ENCODE results near the gene CLPX. TPM values are rescaled to one million over a fixed set of nuclear protein-coding genes. Genes with fewer than 3 reads are reported as not detected.
A peak's percentile ranks its signal among the peaks of the same experiment; 100 is the strongest.

The CLPX gene
- total RNA-seq, 4 donors from 2014 or later: 37.4 to 53.2 (median 39.8) TPM

DNA sequence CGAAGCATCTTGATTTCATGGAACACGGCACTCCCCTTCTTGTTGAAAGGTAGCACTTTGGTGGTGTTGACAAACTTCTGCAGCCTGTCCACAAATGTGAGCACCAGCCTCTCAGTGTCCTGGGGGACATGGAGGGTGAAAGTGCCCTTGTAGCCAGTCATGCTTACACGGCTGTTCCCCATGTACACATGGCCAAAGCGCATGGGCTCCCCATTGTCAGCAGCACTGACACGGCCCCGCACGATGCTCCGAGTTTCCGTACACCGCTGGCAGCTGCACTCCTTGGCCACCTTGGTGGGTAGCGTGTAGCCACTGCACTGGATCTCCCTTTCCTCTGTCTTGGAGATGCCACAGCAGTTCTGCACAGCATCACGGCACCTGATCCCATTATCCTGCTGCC is 13.4 kb upstream of the CLPX start:
- DNase-seq (ENCODE audit: extremely low spot score): no peak
- H3K27ac ChIP-seq (replicated peaks in 1 of 4): no peak overlapping the region
- TF ChIP-seq EP300 (IDR thresholded peaks at IDR 0.05) (no peak), POLR2AphosphoS5 (IDR thresholded peaks at IDR 0.05) (no peak), POLR2A (IDR thresholded peaks at IDR 0.05; ENCODE audit: low read depth) (no peak)
- TF ChIP-seq, protein P1, sequence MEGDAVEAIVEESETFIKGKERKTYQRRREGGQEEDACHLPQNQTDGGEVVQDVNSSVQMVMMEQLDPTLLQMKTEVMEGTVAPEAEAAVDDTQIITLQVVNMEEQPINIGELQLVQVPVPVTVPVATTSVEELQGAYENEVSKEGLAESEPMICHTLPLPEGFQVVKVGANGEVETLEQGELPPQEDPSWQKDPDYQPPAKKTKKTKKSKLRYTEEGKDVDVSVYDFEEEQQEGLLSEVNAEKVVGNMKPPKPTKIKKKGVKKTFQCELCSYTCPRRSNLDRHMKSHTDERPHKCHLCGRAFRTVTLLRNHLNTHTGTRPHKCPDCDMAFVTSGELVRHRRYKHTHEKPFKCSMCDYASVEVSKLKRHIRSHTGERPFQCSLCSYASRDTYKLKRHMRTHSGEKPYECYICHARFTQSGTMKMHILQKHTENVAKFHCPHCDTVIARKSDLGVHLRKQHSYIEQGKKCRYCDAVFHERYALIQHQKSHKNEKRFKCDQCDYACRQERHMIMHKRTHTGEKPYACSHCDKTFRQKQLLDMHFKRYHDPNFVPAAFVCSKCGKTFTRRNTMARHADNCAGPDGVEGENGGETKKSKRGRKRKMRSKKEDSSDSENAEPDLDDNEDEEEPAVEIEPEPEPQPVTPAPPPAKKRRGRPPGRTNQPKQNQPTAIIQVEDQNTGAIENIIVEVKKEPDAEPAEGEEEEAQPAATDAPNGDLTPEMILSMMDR (IDR thresholded peaks at IDR 0.05): no peak
- no peaks in the 10 kb centered on the region for H3K27me3 ChIP-seq
- no peaks in the 10 kb centered on the region for H3K9me3 ChIP-seq
- peaks cover 0 to 3% (median 0%) of the 10 kb centered on the region in 4 donors for H3K36me3 ChIP-seq
- intact Hi-C loops (cut with DNase I): no loop called here
- no peak overlapping the region for H3K4me3 ChIP-seq
- WGBS: 97% methylated on average over 10 of the region's 12 CpGs
- peaks cover 0 to 14% (median 12%) of the 10 kb centered on the region in 4 donors for H3K4me1 ChIP-seq

DNA sequence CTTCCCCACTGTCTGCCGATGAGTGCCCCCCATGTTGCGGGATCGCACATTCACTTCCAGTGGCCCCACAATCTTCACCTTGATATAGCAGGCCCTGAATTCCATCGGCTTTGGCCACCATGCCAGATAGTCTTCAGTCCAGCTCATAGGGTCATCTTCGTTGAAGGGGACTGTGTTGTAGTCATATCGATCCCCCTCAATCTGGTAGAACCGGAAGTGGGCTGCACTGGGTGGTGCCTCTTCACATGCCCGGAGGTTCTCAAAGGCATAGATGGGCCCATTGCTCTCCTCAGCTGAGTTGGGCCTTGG is 12.1 kb upstream of the CLPX start:
- 98% methylated on average over 8 of the region's 8 CpGs for WGBS
- Histone ChIP-seq H3K27me3 (no peaks in the 10 kb centered on the region), H3K9me3 (no peaks in the 10 kb centered on the region), H3K36me3 (peaks cover 0 to 3% (median 0%) of the 10 kb centered on the region in 4 donors), H3K4me3 (no peak overlapping the region), H3K27ac (replicated peaks in 1 of 4) (no peak overlapping the region), H3K4me1 (peaks cover 0 to 14% (median 12%) of the 10 kb centered on the region in 4 donors)
- TF ChIP-seq POLR2AphosphoS5 (IDR thresholded peaks at IDR 0.05): no peak
- no peak for TF ChIP-seq EP300 (IDR thresholded peaks at IDR 0.05)
- TF ChIP-seq POLR2A (IDR thresholded peaks at IDR 0.05; ENCODE audit: low read depth): no peak
- TF ChIP-seq, protein P1 (IDR thresholded peaks at IDR 0.05): no peak
- no peak for DNase-seq (ENCODE audit: extremely low spot score)
- intact Hi-C loops (cut with DNase I): no loop called here

DNA sequence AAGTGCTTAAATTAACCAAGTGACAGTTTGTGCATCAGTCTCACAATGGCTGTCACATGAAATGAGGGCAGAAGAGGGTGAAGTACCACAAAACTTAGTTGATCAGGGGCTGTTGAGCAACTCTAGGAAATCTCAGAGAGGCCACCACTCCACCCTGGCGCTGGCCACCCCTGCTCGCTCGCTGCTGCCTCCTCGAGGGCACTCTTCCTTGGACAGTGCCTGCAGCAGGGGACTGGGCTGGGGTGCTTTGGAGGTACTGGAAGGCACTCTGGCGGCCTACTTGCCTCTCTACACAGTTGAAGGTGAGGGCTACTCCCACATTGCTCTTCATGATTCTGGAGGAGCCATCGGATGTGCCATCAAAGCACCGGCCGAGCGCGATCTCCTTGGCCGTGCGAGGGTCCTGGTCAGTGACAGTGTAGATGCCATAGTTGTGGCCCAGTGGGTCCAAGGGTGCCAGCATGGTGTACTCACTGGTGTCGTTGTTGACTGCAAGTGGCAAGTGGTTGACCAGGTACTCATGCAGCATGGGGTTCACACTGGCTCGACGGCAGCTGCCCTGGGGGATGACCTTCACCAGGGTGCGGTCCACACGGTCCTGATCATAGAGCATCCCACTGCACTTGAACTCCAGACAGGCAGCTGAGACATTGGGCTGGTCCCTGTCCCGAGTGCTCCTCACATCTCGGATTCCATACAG is 11.6 kb upstream of the CLPX start:
- Histone ChIP-seq H3K4me3 (no peak overlapping the region), H3K27ac (replicated peaks in 1 of 4) (no peak overlapping the region), H3K36me3 (peaks cover 0 to 3% (median 0%) of the 10 kb centered on the region in 4 donors), H3K27me3 (no peaks in the 10 kb centered on the region), H3K9me3 (no peaks in the 10 kb centered on the region), H3K4me1 (peaks cover 0 to 14% (median 12%) of the 10 kb centered on the region in 4 donors)
- peak; percentile 88 for DNase-seq (ENCODE audit: extremely low spot score)
- TF ChIP-seq POLR2A (IDR thresholded peaks at IDR 0.05; ENCODE audit: low read depth) (no peak), EP300 (IDR thresholded peaks at IDR 0.05) (no peak), POLR2AphosphoS5 (IDR thresholded peaks at IDR 0.05) (no peak)
- TF ChIP-seq, protein P1 (IDR thresholded peaks at IDR 0.05): no peak
- intact Hi-C loops (cut with DNase I): no loop called here
- 91% methylated on average over 15 of the region's 19 CpGs for WGBS

DNA sequence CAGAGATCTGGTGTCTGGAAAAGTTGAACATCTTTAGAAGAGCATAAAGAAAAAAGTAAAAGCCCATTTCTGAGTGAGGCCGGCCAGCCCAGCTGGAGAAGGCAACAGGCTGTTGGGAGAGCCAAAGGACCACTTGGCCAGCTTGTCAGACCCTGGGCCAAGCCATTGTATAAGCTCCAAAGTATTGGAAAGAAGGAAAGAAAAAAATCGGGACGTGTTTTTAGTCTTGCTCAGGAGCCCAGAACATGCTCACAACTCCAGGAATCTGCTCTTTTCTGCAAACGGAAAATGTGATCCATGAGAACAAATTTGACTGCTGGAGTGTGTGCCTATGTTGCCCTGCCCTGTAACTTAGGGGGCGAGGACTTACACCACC is 10.4 kb upstream of the CLPX start:
- peaks cover 0 to 3% (median 0%) of the 10 kb centered on the region in 4 donors for H3K36me3 ChIP-seq
- H3K27ac ChIP-seq (replicated peaks in 1 of 4): peak overlapping the region; percentile 12 to 63 (median 50)
- intact Hi-C loops (cut with DNase I): no loop called here
- H3K27me3 ChIP-seq: no peaks in the 10 kb centered on the region
- H3K9me3 ChIP-seq: no peaks in the 10 kb centered on the region
- DNase-seq (ENCODE audit: extremely low spot score): no peak
- no peak for TF ChIP-seq POLR2A (IDR thresholded peaks at IDR 0.05; ENCODE audit: low read depth)
- TF ChIP-seq, protein P1 (IDR thresholded peaks at IDR 0.05): no peak
- no peak for TF ChIP-seq EP300 (IDR thresholded peaks at IDR 0.05)
- peaks cover 0 to 14% (median 12%) of the 10 kb centered on the region in 4 donors for H3K4me1 ChIP-seq
- WGBS: 50% methylated on average over 5 of the region's 5 CpGs
- no peak overlapping the region for H3K4me3 ChIP-seq

Measured in esophagus muscularis mucosa (tissue), 4 donors.